Right atrium auricular region (tissue), 2 donors: ENCODE data around the gene ARVCF. TPM values are rescaled to one million over a fixed set of nuclear protein-coding genes. Genes with fewer than 3 reads are reported as not detected.

Experiments used
- DNase-seq: peaks from one replicate; pipeline ENCODE4 v3.0.0-alpha.2; 2019; ENCODE audit warnings: low spot score
- H3K27ac ChIP-seq, 2 donors: fragments of 200-600 bp; sonication (generic); 1 replicate in 1 of 2; 2 replicates in 1 of 2; pipeline ENCODE4 v1.5.1; 2016 to 2019
- H3K27me3 ChIP-seq, 2 donors: fragments of 200-600 bp; sonication (generic); one replicate each; pipeline versions ENCODE4 v1.5.1 to v1.6.0; 2017 to 2019
- H3K36me3 ChIP-seq: fragments of 200-600 bp; sonication (generic); one replicate; pipeline ENCODE4 v1.5.1; 2016
- H3K4me1 ChIP-seq, 2 donors: fragments of 200-600 bp; sonication (generic); one replicate each; pipeline versions ENCODE4 v1.5.1 to v1.6.0; 2017 to 2019
- H3K4me3 ChIP-seq, 2 donors: fragments of 200-600 bp; sonication (generic); 1 replicate in 1 of 2; 2 replicates in 1 of 2; pipeline ENCODE4 v1.5.1; 2017 to 2019; ENCODE audit warnings: mild to moderate bottlenecking in 1 of 2, moderate library complexity in 1 of 2
- H3K9me3 ChIP-seq, 2 donors: fragments of 200-600 bp; sonication (generic); one replicate each; pipeline ENCODE4 v1.5.1; 2019
- total RNA-seq, 2 donors: library from RNA; depleted of rRNA; stranded (reverse); fragments of >200 nt; gene quantifications; one replicate each; pipeline ENCODE4 v1.1.0, GENCODE V29; 2016
- TF ChIP-seq, protein P1 (sequence below), 2 donors: fragments of 200-600 bp; sonication (generic); IDR thresholded peaks; one replicate each; pipeline ENCODE4 v1.5.1; 2019; ENCODE audit warnings: antibody characterized with exemption in 2 of 2

Gene ARVCF
- total RNA-seq, 2 donors from 2014 or later = 16.7 to 35.8 TPM

DNA sequence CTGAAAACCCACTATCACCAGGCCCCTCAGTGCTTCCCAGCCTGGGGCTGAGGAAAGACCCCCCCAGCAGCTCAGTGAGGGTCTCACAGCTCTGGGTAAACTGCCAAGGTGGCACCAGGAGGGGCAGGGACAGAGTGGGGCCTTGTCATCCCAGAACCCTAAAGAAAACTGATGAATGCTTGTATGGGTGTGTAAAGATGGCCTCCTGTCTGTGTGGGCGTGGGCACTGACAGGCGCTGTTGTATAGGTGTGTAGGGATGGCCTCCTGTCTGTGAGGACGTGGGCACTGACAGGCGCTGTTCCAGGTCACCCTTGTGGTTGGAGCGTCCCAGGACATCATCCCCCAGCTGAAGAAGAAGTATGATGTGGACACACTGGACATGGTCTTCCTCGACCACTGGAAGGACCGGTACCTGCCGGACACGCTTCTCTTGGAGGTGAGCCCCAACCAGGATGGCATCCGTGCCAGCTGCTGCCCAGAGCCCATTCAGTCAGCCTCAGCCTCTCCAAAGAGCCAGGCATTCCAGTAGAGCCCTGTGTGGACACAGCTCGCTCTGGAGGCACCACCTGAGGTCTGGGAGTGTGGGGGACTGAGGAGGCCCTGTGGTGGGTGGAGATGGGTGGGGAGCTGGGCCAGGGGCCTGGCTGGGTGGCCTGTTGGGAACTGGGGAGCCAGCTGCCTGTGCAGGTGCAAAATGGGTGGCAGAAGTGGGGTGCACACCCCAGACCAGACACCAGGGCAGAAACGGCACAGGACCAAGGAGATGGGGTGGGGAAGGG is 52.6 kb downstream of the ARVCF start:
- H3K4me1 ChIP-seq = peaks cover 0 to 33% of the 10 kb centered on the region in 2 donors
- peaks cover 31% of the 10 kb centered on the region for H3K36me3 ChIP-seq
- H3K4me3 ChIP-seq = no peak overlapping the region
- DNase-seq = no peak
- TF ChIP-seq, protein P1, sequence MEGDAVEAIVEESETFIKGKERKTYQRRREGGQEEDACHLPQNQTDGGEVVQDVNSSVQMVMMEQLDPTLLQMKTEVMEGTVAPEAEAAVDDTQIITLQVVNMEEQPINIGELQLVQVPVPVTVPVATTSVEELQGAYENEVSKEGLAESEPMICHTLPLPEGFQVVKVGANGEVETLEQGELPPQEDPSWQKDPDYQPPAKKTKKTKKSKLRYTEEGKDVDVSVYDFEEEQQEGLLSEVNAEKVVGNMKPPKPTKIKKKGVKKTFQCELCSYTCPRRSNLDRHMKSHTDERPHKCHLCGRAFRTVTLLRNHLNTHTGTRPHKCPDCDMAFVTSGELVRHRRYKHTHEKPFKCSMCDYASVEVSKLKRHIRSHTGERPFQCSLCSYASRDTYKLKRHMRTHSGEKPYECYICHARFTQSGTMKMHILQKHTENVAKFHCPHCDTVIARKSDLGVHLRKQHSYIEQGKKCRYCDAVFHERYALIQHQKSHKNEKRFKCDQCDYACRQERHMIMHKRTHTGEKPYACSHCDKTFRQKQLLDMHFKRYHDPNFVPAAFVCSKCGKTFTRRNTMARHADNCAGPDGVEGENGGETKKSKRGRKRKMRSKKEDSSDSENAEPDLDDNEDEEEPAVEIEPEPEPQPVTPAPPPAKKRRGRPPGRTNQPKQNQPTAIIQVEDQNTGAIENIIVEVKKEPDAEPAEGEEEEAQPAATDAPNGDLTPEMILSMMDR (IDR thresholded peaks at IDR 0.05) = no peak
- H3K27me3 ChIP-seq = no peaks in the 10 kb centered on the region
- no peak overlapping the region for H3K27ac ChIP-seq
- H3K9me3 ChIP-seq = no peaks in the 10 kb centered on the region

DNA sequence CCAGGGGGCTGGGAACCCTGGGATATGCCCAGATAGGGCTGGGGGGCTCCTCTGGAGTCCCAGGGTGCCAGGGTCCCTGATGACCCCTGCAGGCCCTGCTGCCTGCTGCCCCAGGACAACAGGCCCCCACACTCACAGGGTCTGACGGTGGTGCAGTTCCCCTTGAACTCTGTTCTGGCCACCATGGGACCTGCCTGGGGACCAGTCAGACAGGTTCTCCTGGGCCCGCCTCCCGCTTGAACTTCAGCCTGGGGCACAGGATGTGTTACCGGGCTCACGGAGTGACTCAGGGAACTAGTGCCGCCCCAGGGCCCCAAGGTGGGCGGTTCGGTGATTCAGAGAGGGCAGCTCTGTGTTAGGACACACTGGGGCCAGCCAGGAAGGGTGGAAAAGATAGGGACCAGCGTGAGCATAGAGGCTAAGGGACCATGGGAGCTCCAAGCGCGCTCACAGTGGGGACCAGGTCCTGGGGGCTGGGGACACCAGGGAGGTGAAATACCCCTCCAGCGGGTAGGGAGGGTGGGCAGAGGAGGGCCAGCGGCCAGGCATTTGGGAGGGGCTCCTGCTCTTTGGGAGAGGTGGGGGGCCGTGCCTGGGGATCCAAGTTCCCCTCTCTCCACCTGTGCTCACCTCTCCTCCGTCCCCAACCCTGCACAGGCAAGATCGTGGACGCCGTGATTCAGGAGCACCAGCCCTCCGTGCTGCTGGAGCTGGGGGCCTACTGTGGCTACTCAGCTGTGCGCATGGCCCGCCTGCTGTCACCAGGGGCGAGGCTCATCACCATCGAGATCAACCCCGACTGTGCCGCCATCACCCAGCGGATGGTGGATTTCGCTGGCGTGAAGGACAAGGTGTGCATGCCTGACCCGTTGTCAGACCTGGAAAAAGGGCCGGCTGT is 53.5 kb downstream of the ARVCF start:
- TF ChIP-seq, protein P1 (IDR thresholded peaks at IDR 0.05) = no peak
- Histone ChIP-seq H3K27ac (no peak overlapping the region), H3K36me3 (peaks cover 24% of the 10 kb centered on the region), H3K27me3 (no peaks in the 10 kb centered on the region), H3K4me1 (peaks cover 0 to 37% of the 10 kb centered on the region in 2 donors), H3K4me3 (no peak overlapping the region), H3K9me3 (no peaks in the 10 kb centered on the region)
- no peak for DNase-seq

DNA sequence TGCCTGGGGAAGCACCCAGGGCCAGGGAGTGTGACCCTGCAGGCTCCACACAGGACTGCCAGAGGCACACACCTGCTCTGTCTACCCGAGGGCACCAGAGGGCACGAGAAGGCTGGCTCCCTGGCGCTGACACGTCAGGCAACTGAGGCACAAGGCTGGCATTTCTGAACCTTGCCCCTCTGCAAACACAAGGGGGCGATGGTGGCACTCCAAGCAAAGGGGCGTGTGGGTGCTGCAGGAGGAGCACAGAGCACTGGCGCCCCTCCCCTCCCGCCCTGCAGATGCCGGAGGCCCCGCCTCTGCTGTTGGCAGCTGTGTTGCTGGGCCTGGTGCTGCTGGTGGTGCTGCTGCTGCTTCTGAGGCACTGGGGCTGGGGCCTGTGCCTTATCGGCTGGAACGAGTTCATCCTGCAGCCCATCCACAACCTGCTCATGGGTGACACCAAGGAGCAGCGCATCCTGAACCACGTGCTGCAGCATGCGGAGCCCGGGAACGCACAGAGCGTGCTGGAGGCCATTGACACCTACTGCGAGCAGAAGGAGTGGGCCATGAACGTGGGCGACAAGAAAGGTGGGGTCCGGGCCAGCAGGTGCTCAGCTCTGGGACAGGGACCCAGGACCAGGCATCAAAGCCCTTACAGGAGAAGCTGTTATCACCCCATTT is 54.2 kb downstream of the ARVCF start:
- no peak for DNase-seq
- TF ChIP-seq, protein P1 (IDR thresholded peaks at IDR 0.05) = peak; percentile 24 to 63
- peaks cover 19% of the 10 kb centered on the region for H3K36me3 ChIP-seq
- H3K4me3 ChIP-seq = no peak overlapping the region
- H3K27ac ChIP-seq = no peak overlapping the region
- H3K4me1 ChIP-seq = peaks cover 0 to 37% of the 10 kb centered on the region in 2 donors
- no peaks in the 10 kb centered on the region for H3K9me3 ChIP-seq
- H3K27me3 ChIP-seq = no peaks in the 10 kb centered on the region

DNA sequence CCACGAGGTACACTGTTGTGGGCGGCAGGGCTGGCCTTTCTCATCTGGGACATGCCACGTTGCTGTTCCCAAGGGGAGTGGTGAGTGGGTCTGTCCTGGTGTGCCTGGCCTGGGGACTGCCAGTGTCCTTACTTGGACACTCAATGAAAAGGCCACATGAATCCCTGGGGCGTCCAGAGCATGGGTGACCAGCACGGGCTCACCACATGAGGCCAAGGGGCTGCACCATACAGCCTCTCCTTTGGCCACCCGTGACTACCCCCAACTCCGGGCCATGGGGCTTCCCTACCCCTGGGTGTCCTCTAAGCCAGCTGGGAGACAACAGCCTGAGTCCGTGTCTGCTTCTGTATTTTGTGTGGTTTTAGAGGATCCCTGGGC is 54.8 kb downstream of the ARVCF start:
- Histone ChIP-seq H3K36me3 (peaks cover 19% of the 10 kb centered on the region), H3K27ac (no peak overlapping the region), H3K4me1 (peaks cover 0 to 37% of the 10 kb centered on the region in 2 donors), H3K27me3 (no peaks in the 10 kb centered on the region), H3K4me3 (no peak overlapping the region), H3K9me3 (no peaks in the 10 kb centered on the region)
- TF ChIP-seq, protein P1 (IDR thresholded peaks at IDR 0.05) = no peak
- DNase-seq = no peak

DNA sequence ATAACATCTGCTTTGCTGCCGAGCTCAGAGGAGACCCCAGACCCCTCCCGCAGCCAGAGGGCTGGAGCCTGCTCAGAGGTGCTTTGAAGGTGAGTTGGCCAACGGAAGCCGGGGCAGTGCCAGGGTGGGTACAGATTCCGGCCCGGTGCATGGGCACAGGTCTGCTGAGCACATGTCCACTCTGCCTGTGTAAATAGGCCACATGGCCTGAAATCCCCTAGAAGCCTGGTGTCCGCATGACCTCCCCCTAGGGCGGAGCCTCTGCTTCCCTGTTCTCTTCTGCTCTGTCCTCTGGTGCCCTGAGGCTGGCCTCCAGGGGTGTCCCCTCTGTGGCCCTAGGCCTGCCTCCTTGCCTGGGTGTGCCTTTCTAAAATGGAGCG is 55.4 kb downstream of the ARVCF start:
- H3K27ac ChIP-seq = no peak overlapping the region
- peaks cover 19% of the 10 kb centered on the region for H3K36me3 ChIP-seq
- H3K4me1 ChIP-seq = peaks cover 0 to 37% of the 10 kb centered on the region in 2 donors
- H3K9me3 ChIP-seq = no peaks in the 10 kb centered on the region
- H3K27me3 ChIP-seq = no peaks in the 10 kb centered on the region
- TF ChIP-seq, protein P1 (IDR thresholded peaks at IDR 0.05) = no peak
- DNase-seq = no peak
- no peak overlapping the region for H3K4me3 ChIP-seq
